Uterus (tissue), 4 donors: Measurements from ENCODE around the gene PSEN1. TPM values are rescaled to one million over a fixed set of nuclear protein-coding genes. Genes with fewer than 3 reads are reported as not detected.

Experiments used
- DNase-seq, 2 donors: peaks; one replicate each; pipeline ENCODE4 v3.0.0-alpha.2; 2019 to 2020
- H3K27ac ChIP-seq, 2 donors: fragments of 200-600 bp; sonication (generic); 1 replicate in 1 of 2; 2 replicates in 1 of 2; pipeline ENCODE4 v1.5.1; 2016 to 2018
- H3K27me3 ChIP-seq, 2 donors: fragments of 200-600 bp; sonication (generic); one replicate each; pipeline ENCODE4 v1.5.1; 2018 to 2019; ENCODE audit warnings: control low read depth in 1 of 2
- H3K36me3 ChIP-seq, 2 donors: fragments of 200-600 bp; sonication (generic); one replicate each; pipeline ENCODE4 v1.5.1; 2019; ENCODE audit warnings: control low read depth in 1 of 2
- H3K4me1 ChIP-seq, 2 donors: fragments of 200-600 bp; sonication (generic); one replicate each; pipeline ENCODE4 v1.5.1; 2018 to 2019; ENCODE audit warnings: control low read depth in 1 of 2
- H3K4me3 ChIP-seq, 2 donors: fragments of 200-600 bp; sonication (generic); 1 replicate in 1 of 2; 2 replicates in 1 of 2; pipeline ENCODE4 v1.5.1; 2018 to 2019; ENCODE audit warnings: mild to moderate bottlenecking in 1 of 2
- H3K9me3 ChIP-seq, 2 donors: fragments of 200-600 bp; sonication (generic); one replicate each; pipeline ENCODE4 v1.5.1; 2019; ENCODE audit warnings: control low read depth in 1 of 2
- CTCF ChIP-seq, 4 experiments: fragments of 200-600 bp in 2 of 4; fragments of 450-650 bp in 2 of 4; sonication (generic) in 2 of 4; IDR thresholded peaks; one replicate each; pipeline ENCODE4 v1.5.1; 2016 to 2019; ENCODE audit warnings: antibody characterized with exemption in 4 of 4, mild to moderate bottlenecking in 2 of 4, moderate library complexity in 1 of 4
- POLR2A ChIP-seq, 2 donors: fragments of 450-650 bp; IDR thresholded peaks; one replicate each; pipeline ENCODE4 v1.6.1; 2016; ENCODE audit warnings: antibody characterized with exemption in 2 of 2, mild to moderate bottlenecking in 1 of 2, moderate library complexity in 1 of 2
- intact Hi-C: fragments of 100-400 bp; cut with DNase I; formaldehyde crosslinking; loops from one replicate; pipeline ENCODE4 v1.15.1; 2023; ENCODE audit warnings: low total_unique reads
- total RNA-seq, 4 donors: library from RNA; depleted of rRNA in 3 of 4; stranded (reverse); fragments of >200 nt in 3 of 4; gene quantifications; one replicate each; pipeline versions ENCODE4 v1.1.0 to v1.2.4, GENCODE V29; 2014 to 2023
- donor health status: DM: yes; HTN: yes; CAD: no.

The PSEN1 gene
- total RNA-seq, 4 donors from 2014 or later: 38.8 to 129 (median 67.8) TPM

GRCh38 chr14:73264080-73264884 is 128.0 kb downstream of the PSEN1 start:
- H3K27me3 ChIP-seq: no peaks in the 10 kb centered on the region
- no peaks in the 10 kb centered on the region for H3K4me1 ChIP-seq
- intact Hi-C loops: no loop called here
- no peak overlapping the region for H3K27ac ChIP-seq
- H3K9me3 ChIP-seq: no peaks in the 10 kb centered on the region
- no peaks in the 10 kb centered on the region for H3K36me3 ChIP-seq
- DNase-seq: no peak
- H3K4me3 ChIP-seq: no peak overlapping the region
- no peak for TF ChIP-seq CTCF (IDR thresholded peaks at IDR 0.05)
- no peak for TF ChIP-seq POLR2A (IDR thresholded peaks at IDR 0.05)

- Histone ChIP-seq H3K27ac (no peak overlapping the region), H3K9me3 (no peaks in the 10 kb centered on the region), H3K27me3 (no peaks in the 10 kb centered on the region), H3K4me1 (peaks cover 0 to 4% of the 10 kb centered on the region in 2 donors), H3K36me3 (no peaks in the 10 kb centered on the region), H3K4me3 (no peak overlapping the region)
- TF ChIP-seq CTCF (IDR thresholded peaks at IDR 0.05): no peak
- TF ChIP-seq POLR2A (IDR thresholded peaks at IDR 0.05): no peak
- intact Hi-C loops: no loop called here
- DNase-seq: no peak
These were observed 128.8 kb downstream of the PSEN1 start for GRCh38 chr14:73264885-73265720.

GRCh38 chr14:73265721-73266046 is 129.4 kb downstream of the PSEN1 start:
- Histone ChIP-seq H3K4me1 (peaks cover 0 to 4% of the 10 kb centered on the region in 2 donors), H3K4me3 (no peak overlapping the region), H3K27me3 (no peaks in the 10 kb centered on the region), H3K27ac (no peak overlapping the region), H3K36me3 (no peaks in the 10 kb centered on the region), H3K9me3 (no peaks in the 10 kb centered on the region)
- intact Hi-C loops: no loop called here
- no peak for DNase-seq
- TF ChIP-seq POLR2A (IDR thresholded peaks at IDR 0.05): no peak
- no peak for TF ChIP-seq CTCF (IDR thresholded peaks at IDR 0.05)

GRCh38 chr14:73266317-73266716 is 130.0 kb downstream of the PSEN1 start:
- Histone ChIP-seq H3K27me3 (no peaks in the 10 kb centered on the region), H3K36me3 (no peaks in the 10 kb centered on the region), H3K9me3 (no peaks in the 10 kb centered on the region), H3K4me1 (peaks cover 0 to 4% of the 10 kb centered on the region in 2 donors), H3K27ac (no peak overlapping the region), H3K4me3 (no peak overlapping the region)
- no peak for DNase-seq
- intact Hi-C loops: no loop called here
- no peak for TF ChIP-seq POLR2A (IDR thresholded peaks at IDR 0.05)
- TF ChIP-seq CTCF (IDR thresholded peaks at IDR 0.05): no peak

GRCh38 chr14:73267474-73267873 is 131.2 kb downstream of the PSEN1 start:
- TF ChIP-seq CTCF (IDR thresholded peaks at IDR 0.05) (no peak), POLR2A (IDR thresholded peaks at IDR 0.05) (no peak)
- no peaks in the 10 kb centered on the region for H3K9me3 ChIP-seq
- peaks cover 0 to 4% of the 10 kb centered on the region in 2 donors for H3K4me1 ChIP-seq
- no peak for DNase-seq
- H3K27me3 ChIP-seq: no peaks in the 10 kb centered on the region
- H3K4me3 ChIP-seq: no peak overlapping the region
- H3K27ac ChIP-seq: no peak overlapping the region
- intact Hi-C loops: no loop called here
- H3K36me3 ChIP-seq: no peaks in the 10 kb centered on the region
